ENCODE measurements around the gene RAP1A. TPM values are rescaled to one million over a fixed set of nuclear protein-coding genes. Genes with fewer than 3 reads are reported as not detected.

Gene RAP1A
- total and polyA plus RNA-seq, 2 donors (not counting 3 experiments of a cell fraction or from before 2014, with no cell fraction given) = 17.8 to 56.4 TPM

DNA sequence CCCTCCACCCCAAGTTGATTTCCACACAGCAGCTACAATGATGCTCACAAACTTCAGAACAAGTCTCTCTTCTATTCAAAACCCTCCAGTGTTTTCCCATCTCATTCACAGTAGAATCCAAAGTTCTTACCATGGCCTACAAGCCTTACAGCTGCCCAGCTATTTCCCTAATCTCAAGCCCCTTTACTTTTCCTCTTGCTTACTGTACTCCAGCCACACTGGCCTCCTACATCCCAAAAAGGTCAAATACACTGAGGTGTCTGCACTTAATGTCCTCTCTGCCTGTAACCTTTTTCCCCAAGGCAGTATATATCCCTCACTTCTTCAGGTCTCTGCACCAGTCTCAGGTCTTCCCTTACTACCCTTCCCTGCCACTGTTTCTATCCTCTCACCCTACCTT, 2.6 kb downstream of the RAP1A start:
- BruUV-seq (replicated peaks) = no TSS peak
- TF ChIP-seq JUN (IDR thresholded peaks at IDR 0.05; ENCODE audit: borderline replicate concordance, insufficient read depth, insufficient read length, low read depth) = no peak
- TF ChIP-seq MAX (IDR thresholded peaks at IDR 0.05; ENCODE audit: insufficient read depth, insufficient read length) = no peak
- no peak for TF ChIP-seq MYC (IDR thresholded peaks at IDR 0.05; ENCODE audit: low read depth, low read length)
- TF ChIP-seq GATA2 (IDR thresholded peaks at IDR 0.05; ENCODE audit: insufficient read depth, insufficient read length, low read depth, low read length) = no peak
- TF ChIP-seq FOS (IDR thresholded peaks at IDR 0.05; ENCODE audit: borderline replicate concordance, insufficient read depth, low read length) = no peak
- TF ChIP-seq CTCF (IDR thresholded peaks at IDR 0.05; ENCODE audit: extremely low read depth in 1 of 2, insufficient read depth in 1 of 2, low read depth in 1 of 2, low read length in 2 of 2) = no peak
- TF ChIP-seq POLR2AphosphoS5 (IDR thresholded peaks at IDR 0.05; ENCODE audit: insufficient read depth, low read depth, low read length) = no peak
- no peak for TF ChIP-seq POLR2A (IDR thresholded peaks at IDR 0.05; ENCODE audit: low read depth, low read length)
- TF ChIP-seq EZH2 (IDR thresholded peaks at IDR 0.05; ENCODE audit: borderline replicate concordance, low read depth, low read length, severe bottlenecking) = no peak
- Histone ChIP-seq H4K20me1 (replicated peaks; ENCODE audit: control insufficient read depth, extremely low read depth, insufficient read depth, low read length) (peaks cover 10% of the 10 kb centered on the region), H3K9me1 (replicated peaks; ENCODE audit: control insufficient read depth, extremely low read depth, insufficient read depth, low read length) (no peaks in the 10 kb centered on the region), H3K4me3 (replicated peaks in 1 of 3; ENCODE audit: insufficient read depth in 1 of 3, low read depth in 1 of 3, low read length in 3 of 3) (no peak overlapping the region), H3K79me2 (ENCODE audit: control insufficient read depth, insufficient read depth, low read length) (peaks cover 69% of the 10 kb centered on the region), H3K4me1 (ENCODE audit: control insufficient read depth, extremely low read depth, insufficient read depth, low read length) (peaks cover 12% of the 10 kb centered on the region), H3K9me3 (replicated peaks; ENCODE audit: control insufficient read depth, insufficient read depth, low read length) (no peaks in the 10 kb centered on the region), H3K9ac (replicated peaks; ENCODE audit: extremely low read depth, insufficient read depth, low read length) (no peak overlapping the region), H3K27ac (ENCODE audit: insufficient read depth, low read depth, low read length) (no peak overlapping the region), H2AFZ (ENCODE audit: low read depth, low read length) (no peak overlapping the region), H3K4me2 (ENCODE audit: insufficient read depth, low read length) (no peak overlapping the region), H3K36me3 (ENCODE audit: control insufficient read depth in 2 of 2, extremely low read depth in 1 of 2, insufficient read depth in 2 of 2, low read length in 2 of 2) (no peaks in the 10 kb centered on the region), H3K27me3 (ENCODE audit: control insufficient read depth in 2 of 2, insufficient read depth in 2 of 2, low read length in 2 of 2) (no peaks in the 10 kb centered on the region)
- DNase-seq (ENCODE audit: low read depth, low spot score) = no peak
- dilution Hi-C loops (cut with MboI; ENCODE audit: extremely low pct_ligation_motif_present, low sequenced_read_pairs) (no loop called here), intact Hi-C loops (cut with micrococcal nuclease) (loop anchor here (5.0 kb wide), 1 partner anchor 75 kb away; no protein-coding TSS in a partner anchor)
- CTCF ChIA-PET = interaction anchor here (3.4 kb wide), 1 partner anchor 114 kb away, joined by 11 read pairs; no protein-coding TSS in a partner anchor
- FAIRE-seq = no peak
- POLR2A ChIA-PET = no interaction called here
